ENCODE data around the gene RSL24D1.

The RSL24D1 gene

GRCh38 chr15:55226127-55226526 lies 29.4 kb upstream of the RSL24D1 start:
- no peak for TF ChIP-seq CTCF (IDR thresholded peaks at IDR 0.05)

GRCh38 chr15:55224892-55225291 lies 28.2 kb upstream of the RSL24D1 start:
- no peak for TF ChIP-seq CTCF (IDR thresholded peaks at IDR 0.05)

DNA sequence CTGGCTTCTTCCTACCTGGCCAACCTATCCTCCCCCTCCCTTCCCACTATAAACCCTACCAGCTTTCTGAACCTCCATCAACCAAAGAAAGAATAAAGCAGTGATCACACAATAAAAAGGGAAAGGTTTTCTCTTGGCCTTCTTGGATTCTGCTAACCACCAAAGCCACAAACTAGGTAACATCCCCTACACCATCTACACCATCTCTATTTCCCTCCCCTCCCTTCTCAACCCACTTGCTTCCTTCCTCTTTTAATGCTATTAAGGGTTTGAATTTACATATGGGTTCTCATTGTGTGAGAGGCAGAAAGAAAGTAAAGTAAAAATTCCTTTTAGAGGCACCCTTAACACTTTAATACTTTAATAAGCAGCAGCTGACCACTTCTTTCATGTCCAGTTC lies 25.8 kb upstream of the RSL24D1 start:
- no peak for TF ChIP-seq CTCF (IDR thresholded peaks at IDR 0.05)

GRCh38 chr15:55221090-55222011 lies 24.6 kb upstream of the RSL24D1 start:
- TF ChIP-seq CTCF (IDR thresholded peaks at IDR 0.05): no peak

GRCh38 chr15:55220606-55221005 lies 23.9 kb upstream of the RSL24D1 start:
- no peak for TF ChIP-seq CTCF (IDR thresholded peaks at IDR 0.05)

DNA sequence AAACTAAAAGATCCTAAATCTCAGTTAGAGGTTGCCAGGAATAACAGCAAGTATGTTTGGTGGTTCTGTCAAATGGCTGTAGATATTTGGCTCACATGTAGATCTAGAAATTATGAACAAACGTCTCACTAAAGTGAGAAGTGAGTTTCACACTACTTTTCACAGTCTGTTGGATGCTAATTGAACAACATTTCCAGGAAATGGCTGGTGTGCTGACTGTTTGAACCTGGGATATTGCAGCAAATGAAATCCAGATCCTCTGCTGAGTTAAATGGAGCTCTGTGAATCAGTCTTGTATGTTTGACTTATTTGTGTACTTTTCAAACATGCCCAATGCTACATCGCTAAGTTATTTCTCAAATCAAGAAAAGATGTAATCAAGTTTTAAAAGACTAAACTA lies 21.3 kb upstream of the RSL24D1 start:
- TF ChIP-seq CTCF (IDR thresholded peaks at IDR 0.05): no peak

- no peak for TF ChIP-seq CTCF (IDR thresholded peaks at IDR 0.05)
Observed at GRCh38 chr15:55204464-55204863, 7.7 kb upstream of the RSL24D1 start.

Measured in LNCAP (cell line).